GM10266 (cell line): ENCODE data around the gene PLAA.

Experiments used
- DNase-seq: peaks from one replicate; pipeline ENCODE4 v3.0.0; 2012; ENCODE audit errors: extremely low spot score
- CTCF ChIP-seq: IDR thresholded peaks from 2 replicates; pipeline ENCODE4 v1.5.1; 2012; ENCODE audit warnings: mild to moderate bottlenecking, low read depth; ENCODE audit not compliant: control insufficient read depth, insufficient read depth; ENCODE audit errors: missing control alignments

Gene PLAA

GRCh38 chr9:26971721-26972120, 24.7 kb upstream of the PLAA start:
- DNase-seq = no peak
- no peak for TF ChIP-seq CTCF

- no peak for TF ChIP-seq CTCF
- DNase-seq = no peak
Observed at GRCh38 chr9:26956860-26957233, 9.8 kb upstream of the PLAA start.

DNA sequence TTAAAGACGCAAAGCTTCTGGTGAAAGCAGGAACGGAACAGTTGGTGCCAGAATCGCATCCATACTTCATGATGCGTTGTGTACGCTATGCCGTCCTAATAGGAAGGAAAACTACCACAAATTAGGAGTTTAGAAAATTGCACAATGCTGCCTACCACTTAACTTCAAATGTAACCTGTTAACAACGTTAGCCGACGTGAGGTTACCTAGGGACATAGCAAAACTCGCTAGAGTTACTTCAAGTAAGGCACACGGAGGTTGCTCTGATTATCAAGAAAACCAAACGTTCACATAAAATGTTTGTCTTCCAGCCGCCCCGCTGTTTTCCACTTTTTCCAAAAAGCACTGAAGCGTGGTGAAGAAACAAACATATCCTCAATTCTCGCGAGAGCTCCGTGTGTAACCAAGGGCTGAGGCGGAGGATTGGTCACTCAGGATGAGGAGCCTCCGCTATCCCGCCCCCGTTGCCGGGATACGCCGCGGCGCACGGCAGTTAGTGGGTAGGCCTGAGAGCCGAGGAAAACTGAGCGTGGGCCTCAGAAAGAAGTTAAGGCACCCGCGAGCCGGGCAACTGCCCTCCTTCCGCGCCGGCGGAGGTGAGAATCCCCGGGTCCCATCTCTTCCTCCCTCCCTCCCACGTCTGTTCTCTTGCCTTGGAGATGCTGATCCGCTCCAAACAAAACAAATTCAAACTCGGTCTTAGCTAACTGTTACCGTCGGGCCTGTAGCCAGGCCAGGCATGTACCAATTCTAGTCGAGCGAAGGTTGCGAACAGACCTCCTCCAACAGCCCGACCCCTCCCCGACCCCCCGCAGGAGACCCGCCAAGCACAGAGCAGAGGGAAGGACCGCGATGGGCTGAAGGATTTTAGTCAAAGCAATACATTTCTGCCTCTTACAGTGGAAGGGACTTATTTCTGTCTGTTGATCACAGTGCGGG, 9.1 kb upstream of the PLAA start, which contains the start of gene IFT74:
IFT74 (plus strand) TSS at position 492 of the 939 bp plus-strand sequence. CDS start 5,556 bp downstream, outside the sequence.
- DNase-seq = peak; percentile 92
- TF ChIP-seq CTCF = no peak

- TF ChIP-seq CTCF = no peak
- DNase-seq = peak; percentile 26
Observed at GRCh38 chr9:26955222-26955903, 8.3 kb upstream of the PLAA start.

DNA sequence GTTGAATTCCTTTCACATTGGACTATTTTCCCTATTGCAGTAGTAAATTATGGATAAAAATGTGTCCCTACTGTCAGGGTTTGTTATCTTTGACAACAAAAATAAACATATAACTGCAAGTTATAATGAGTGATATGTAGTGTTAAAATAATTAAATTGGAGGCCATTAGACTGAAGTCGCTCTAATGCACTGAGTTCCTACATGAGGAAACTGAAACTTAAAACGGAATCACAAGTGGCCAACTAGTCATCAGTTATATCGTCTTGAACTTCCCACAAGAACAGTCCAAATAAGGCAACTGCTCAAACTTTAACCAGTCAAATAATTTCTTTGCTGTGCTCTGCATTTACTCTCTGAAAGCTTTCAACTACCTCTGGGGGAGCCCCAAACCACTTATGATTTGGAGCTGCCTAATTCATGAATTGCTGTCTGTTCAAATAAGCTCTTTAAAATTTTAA, 7.0 kb upstream of the PLAA start:
- no peak for DNase-seq
- TF ChIP-seq CTCF = no peak

GRCh38 chr9:26951794-26952193, 4.8 kb upstream of the PLAA start:
- no peak for DNase-seq
- no peak for TF ChIP-seq CTCF
